ENCODE data around the gene ZNF587B.
"Not testable (repeated sequence)": the region's sequence is repeated elsewhere in the genome, so short reads cannot be mapped to it uniquely, and the experiment has no call there.

The ZNF587B gene

DNA sequence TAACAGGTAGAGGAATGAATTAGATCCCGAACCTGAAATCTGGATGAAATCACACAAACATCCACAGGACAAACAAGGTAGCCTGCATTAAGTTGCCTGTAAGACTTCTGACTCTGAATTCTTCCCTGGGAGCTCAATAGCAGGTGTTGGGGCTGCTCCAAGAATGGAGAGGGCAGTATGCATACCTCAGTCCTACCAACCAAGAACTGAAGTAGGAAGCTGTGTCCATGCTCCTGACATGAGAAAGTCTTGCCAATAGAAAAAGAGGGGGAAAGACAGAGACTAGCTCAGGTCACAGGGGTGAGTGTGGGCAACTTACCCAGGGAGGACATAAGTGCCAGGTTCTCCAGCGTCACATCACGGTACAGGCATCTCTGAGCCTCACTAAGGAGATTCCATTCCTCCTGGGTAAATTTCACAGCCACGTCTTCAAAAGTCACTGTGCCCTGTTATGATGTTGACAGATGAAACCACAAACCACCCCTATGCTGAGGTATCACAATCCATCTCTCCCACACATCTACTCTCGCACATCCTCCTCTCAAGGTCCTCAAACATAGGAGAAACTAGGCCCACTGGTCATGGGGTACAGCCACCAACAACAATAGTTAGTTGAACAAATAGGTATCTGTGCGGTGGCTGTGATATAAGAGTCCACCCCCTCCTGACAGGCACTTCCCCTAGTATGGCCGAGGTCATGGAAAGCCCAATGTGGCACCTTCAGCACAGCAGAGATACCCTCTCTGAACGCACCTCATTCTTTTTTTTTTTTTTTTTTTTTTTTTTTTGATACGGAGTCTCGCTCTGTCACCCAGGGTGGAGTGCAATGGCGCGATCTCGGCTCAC is 16.9 kb upstream of the ZNF587B start:
- H3K27me3 ChIP-seq (ENCODE audit: low read depth); H3K9me3 ChIP-seq; H3K4me1 ChIP-seq; DNase-seq (ENCODE audit: low spot score in 2 of 2); in situ Hi-C loops (cut with MboI; ENCODE audit: low sequenced_read_pairs): not testable (repeated sequence)
- Histone ChIP-seq H3K36me3 (replicated peaks) (peaks cover 18% of the 10 kb centered on the region), H3K4me3 (peak overlapping the region; percentile 83)

DNA sequence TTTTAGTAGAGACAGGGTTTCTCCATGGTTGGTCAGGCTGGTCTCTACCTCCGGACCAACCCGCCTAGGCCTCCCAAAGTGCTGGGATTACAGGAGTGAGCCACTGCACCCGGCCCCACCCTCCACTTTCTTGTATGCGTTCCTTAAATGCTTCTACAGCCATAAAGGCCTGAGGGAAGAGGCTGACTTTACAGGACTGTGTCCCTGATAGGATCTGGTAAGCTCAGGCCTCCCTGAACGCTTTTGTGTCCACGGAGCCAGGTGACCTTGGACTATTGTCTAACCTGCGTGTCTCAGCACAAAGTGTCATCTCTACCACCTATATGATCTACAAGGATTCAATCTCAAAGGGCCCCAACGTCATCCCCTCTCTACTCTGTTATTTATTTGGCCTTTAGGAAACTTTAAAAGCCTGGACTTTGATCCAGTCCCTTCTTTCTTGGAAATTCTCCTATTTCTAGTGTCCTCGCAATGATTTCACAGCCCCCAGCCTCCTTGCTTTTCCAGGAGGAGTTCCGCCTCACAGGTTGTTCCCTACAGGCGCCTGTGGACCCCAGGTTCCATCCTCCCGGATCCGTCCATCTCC is 16.1 kb upstream of the ZNF587B start:
- DNase-seq (ENCODE audit: low spot score in 2 of 2): peak; percentile 32 to 57
- Histone ChIP-seq H3K27me3 (ENCODE audit: low read depth) (no peaks in the 10 kb centered on the region), H3K4me1 (no peaks in the 10 kb centered on the region; the same call in 1 of the 2 replicates), H3K4me3 (peak overlapping the region; percentile 83), H3K36me3 (replicated peaks) (peaks cover 15% of the 10 kb centered on the region), H3K9me3 (no peaks in the 10 kb centered on the region)
- in situ Hi-C loops (cut with MboI; ENCODE audit: low sequenced_read_pairs): no loop called here

DNA sequence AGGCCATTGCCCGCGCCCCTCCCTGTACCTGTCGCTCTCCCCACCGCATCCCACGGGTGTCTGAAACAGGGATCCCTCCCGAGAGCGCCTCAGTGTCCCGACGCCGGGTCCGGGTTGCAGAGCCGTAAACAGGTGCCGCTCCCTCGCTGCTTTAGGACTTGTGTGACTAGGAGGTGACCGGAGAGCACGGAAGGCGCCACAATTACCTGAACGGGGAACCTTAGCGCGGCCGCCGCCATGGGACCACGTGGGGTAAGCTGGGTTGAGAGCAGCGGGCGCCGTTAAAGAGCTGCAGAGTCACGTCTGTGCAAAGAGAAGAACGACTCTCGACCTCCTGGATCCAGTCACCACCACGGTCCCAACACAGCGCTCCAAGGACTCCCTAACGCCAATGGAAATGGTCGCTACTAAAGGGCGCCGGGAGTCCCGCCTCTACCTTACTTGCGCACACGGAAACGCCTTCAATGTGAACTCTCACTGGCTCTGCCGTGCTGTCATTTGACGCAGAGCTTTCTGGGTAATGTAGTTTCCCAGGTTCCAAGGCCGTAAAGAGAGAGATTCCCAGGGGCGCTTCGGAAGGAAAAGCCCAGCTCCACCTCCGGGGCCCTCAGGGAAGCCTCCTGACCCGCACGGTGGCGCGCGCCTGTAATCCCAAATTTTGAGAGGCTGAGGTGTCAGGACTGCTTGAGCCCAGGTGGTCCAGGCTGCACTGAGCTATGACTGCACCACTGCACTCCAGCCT is 15.4 kb upstream of the ZNF587B start, which contains the start of gene ZNF552:
ZNF552 (minus strand) TSS at position 409 of the 742 bp plus-strand sequence; CDS start at position 239, 170 bp downstream.
- peak; percentile 89 to 94 for DNase-seq (ENCODE audit: low spot score in 2 of 2)
- Histone ChIP-seq H3K36me3 (replicated peaks) (peaks cover 9% of the 10 kb centered on the region), H3K4me3 (peak within 1 kb of the TSS; percentile 83), H3K9me3 (no peaks in the 10 kb centered on the region), H3K4me1 (no peaks in the 10 kb centered on the region; the same call in 1 of the 2 replicates), H3K27me3 (ENCODE audit: low read depth) (no peaks in the 10 kb centered on the region)
- in situ Hi-C loops (cut with MboI; ENCODE audit: low sequenced_read_pairs): no loop called here

DNA sequence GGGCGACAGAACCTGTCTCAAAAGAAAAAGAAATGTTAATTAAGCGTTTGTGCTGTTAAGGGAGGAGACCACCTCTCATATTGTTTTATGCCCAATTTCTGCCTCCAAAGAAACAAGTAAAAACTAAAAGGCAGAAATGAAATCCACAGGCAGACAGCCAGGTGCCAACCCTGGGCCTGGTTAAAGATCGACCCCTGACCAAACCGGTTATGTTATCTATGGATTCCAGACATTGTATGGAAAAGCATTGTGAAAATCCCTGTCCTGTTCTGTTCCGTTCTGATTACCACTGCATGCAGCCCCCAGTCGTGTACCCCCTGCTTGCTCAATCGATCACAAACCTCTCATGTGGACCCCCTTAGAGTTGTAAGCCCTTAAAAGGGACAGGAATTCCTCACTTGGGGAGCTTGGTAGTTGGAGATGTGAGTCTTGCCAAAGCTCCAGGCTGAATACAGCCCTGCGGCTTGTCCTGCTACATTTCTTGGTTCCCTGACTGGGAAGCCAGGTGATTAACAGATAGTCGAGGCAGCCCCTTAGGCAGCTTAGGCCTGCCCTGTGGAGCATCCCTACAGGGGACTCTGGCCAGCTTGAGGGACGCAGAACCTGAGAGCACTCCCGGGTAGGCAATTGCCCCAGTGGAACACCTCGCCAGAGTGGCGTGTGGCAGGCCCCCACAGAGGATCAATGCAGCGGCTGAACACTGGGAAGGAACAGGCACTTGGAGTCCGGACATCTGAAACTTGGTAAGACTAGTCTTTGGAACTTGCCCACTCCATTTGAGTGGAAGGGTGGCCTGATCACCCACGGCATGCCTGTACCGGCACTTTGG is 14.6 kb upstream of the ZNF587B start:
- no peaks in the 10 kb centered on the region for H3K9me3 ChIP-seq
- in situ Hi-C loops (cut with MboI; ENCODE audit: low sequenced_read_pairs): no loop called here
- peak overlapping the region; percentile 83 for H3K4me3 ChIP-seq
- H3K36me3 ChIP-seq (replicated peaks): peaks cover under 1% of the 10 kb centered on the region
- no peaks in the 10 kb centered on the region; the same call in none of the 2 replicates for H3K4me1 ChIP-seq
- H3K27me3 ChIP-seq (ENCODE audit: low read depth): no peaks in the 10 kb centered on the region
- DNase-seq (ENCODE audit: low spot score in 2 of 2): no peak

DNA sequence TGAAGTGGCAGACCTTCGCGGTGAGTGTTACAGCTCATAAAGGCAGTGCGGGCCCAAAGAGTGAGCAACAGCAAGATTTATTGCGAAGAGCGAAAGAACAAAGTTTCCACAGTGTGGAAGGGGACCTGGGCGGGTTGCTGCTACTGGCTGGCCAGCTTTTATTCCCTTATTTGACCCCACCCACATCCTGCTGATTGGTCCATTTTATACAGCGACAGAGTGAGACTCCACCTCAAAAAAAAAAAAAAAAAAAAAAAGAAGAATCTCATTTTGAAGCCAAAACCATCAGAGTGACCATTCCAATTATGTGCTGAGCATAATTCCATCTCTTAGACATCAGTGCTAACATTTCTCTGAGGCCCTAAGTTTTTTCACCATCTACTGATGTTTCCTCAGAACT is 13.4 kb upstream of the ZNF587B start:
- H3K36me3 ChIP-seq (replicated peaks): peaks cover 7% of the 10 kb centered on the region
- H3K4me3 ChIP-seq: no peak overlapping the region
- in situ Hi-C loops (cut with MboI; ENCODE audit: low sequenced_read_pairs): no loop called here
- H3K27me3 ChIP-seq (ENCODE audit: low read depth): no peaks in the 10 kb centered on the region
- peaks cover 5% of the 10 kb centered on the region for H3K4me1 ChIP-seq
- no peaks in the 10 kb centered on the region for H3K9me3 ChIP-seq
- DNase-seq (ENCODE audit: low spot score in 2 of 2): no peak

DNA sequence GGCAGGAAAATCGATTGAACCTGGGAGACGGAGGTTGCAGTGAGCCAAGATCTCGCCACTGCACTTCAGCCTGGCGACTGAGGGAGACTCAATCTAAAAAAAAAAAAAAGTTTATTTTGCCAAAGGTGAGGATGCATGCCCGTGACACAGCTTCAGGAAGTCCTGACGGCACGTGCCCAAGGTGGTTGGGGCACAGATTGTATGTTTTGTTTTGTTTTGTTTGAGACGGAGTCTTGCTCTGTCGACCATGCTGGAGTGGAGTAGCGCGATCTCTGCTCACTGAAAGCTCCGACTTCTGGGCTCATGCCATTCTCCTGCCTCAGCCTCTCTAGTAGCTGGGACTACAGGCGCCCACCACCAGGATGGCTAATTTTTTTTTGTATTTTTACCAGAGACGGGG is 12.1 kb upstream of the ZNF587B start:
- H3K4me3 ChIP-seq: no peak overlapping the region
- no peak for DNase-seq (ENCODE audit: low spot score in 2 of 2)
- no peaks in the 10 kb centered on the region for H3K9me3 ChIP-seq
- in situ Hi-C loops (cut with MboI; ENCODE audit: low sequenced_read_pairs): no loop called here
- H3K36me3 ChIP-seq (replicated peaks): peaks cover 18% of the 10 kb centered on the region
- peaks cover 5% of the 10 kb centered on the region for H3K4me1 ChIP-seq
- H3K27me3 ChIP-seq (ENCODE audit: low read depth): no peaks in the 10 kb centered on the region

DNA sequence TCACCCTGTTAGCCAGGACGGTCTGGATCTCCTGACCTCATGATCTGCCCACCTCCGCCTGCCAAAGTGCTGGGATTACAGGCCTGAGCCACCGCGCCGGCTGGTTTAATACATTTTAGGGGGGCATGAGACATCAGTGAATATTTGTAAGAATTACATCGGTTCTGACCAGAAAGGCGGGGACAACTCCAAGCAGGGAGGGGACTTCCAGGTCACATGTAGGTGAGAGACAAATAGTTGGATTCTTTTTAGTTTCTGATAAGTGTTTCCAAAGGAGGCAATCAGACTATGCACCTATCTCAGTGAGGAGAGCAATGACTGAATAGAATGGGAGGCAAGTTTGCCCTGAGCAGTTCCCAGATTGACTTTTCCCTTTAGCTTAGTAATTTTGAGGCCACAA is 11.7 kb upstream of the ZNF587B start:
- in situ Hi-C loops (cut with MboI; ENCODE audit: low sequenced_read_pairs): no loop called here
- no peaks in the 10 kb centered on the region for H3K9me3 ChIP-seq

DNA sequence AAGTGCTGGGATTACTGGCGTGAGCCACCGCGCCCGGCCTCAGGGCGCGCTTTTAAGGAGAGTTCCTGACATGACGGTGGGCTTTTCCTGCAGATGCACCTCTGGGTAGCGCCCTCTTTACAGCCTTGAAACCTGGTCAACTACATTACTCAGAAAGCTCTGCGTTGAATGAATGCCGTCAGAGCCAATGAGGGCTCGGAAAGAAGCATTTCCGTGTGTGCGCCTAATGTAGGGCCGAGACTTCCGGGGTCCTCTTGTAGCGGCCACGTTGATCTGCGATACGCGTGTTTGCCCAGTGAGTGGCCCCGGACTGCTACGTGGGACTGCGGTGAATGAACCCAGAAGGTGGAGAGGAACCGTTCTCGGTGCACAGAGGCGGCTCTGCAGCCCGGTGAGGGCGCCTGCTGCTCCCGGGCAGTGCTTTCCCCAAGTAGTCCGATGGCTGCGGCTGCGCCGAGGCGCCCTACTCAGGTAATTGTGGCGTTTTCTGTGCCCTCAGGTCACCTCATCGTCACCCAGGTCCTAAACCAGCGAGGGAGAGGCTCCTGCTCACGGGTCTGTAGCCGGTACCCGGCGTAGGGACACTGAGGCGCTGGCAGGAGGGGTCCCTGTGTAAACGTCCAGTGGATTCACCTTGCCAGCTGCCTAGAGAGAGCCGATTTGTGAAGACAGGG is 10.5 kb upstream of the ZNF587B start:
- Histone ChIP-seq H3K4me3 (peak overlapping the region; percentile 97), H3K9me3 (no peaks in the 10 kb centered on the region), H3K4me1 (peaks cover 5% of the 10 kb centered on the region), H3K36me3 (replicated peaks) (peaks cover 26% of the 10 kb centered on the region), H3K27me3 (ENCODE audit: low read depth) (no peaks in the 10 kb centered on the region)
- in situ Hi-C loops (cut with MboI; ENCODE audit: low sequenced_read_pairs): no loop called here
- peak; percentile 88 to 91 for DNase-seq (ENCODE audit: low spot score in 2 of 2)

More for the DNA sequence above, 11.7 kb upstream of the ZNF587B start:
- Histone ChIP-seq H3K36me3 (replicated peaks) (peaks cover 20% of the 10 kb centered on the region), H3K27me3 (ENCODE audit: low read depth) (no peaks in the 10 kb centered on the region), H3K4me3 (no peak overlapping the region), H3K4me1 (peaks cover 5% of the 10 kb centered on the region)
- DNase-seq (ENCODE audit: low spot score in 2 of 2): no peak

DNA sequence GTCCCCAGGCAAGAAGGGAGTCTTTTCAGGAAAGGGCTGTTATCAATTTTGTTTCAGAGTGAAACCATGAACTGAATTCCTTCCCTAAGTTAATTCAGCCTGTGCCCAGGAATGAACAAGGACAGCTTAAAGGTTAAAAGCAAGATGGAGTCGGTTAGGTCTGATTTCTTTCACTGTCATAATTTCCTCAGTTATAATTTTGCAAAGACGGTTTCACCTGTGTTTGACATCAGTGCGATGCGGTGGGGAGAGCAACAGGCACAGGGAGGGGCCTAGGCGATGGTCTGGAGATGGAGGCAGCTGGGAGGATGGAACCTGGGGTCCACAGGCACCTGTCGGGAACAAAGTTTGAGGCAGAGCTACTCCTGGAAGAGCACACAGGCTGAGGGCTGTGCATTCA is 9.5 kb upstream of the ZNF587B start:
- Histone ChIP-seq H3K4me3 (peak overlapping the region; percentile 97), H3K9me3 (no peaks in the 10 kb centered on the region), H3K4me1 (peaks cover 5% of the 10 kb centered on the region; the same call in 1 of the 2 replicates), H3K36me3 (replicated peaks) (peaks cover 26% of the 10 kb centered on the region), H3K27me3 (ENCODE audit: low read depth) (no peaks in the 10 kb centered on the region)
- no peak for DNase-seq (ENCODE audit: low spot score in 2 of 2)
- in situ Hi-C loops (cut with MboI; ENCODE audit: low sequenced_read_pairs): no loop called here

DNA sequence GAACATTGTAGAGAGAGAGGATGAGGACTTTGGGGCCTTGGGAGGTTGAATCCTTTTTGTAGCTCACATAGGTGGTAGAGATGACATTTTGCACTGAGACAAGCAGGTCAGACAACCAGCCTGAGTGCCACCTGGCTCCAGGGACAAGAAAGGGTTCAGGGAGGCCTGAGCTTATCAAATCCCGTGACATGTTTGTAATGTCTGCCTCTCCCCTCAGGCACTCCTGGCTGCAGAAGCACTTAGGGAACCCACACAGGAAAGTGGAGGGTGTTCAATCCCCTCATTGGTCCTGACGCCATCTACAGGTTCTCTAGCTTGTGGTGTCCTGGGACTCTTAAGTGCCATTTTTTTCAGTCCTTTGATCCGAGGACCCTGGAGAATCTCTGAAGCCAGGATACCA is 9.0 kb upstream of the ZNF587B start:
- H3K27me3 ChIP-seq (ENCODE audit: low read depth); DNase-seq (ENCODE audit: low spot score in 2 of 2); H3K4me1 ChIP-seq; in situ Hi-C loops (cut with MboI; ENCODE audit: low sequenced_read_pairs); H3K9me3 ChIP-seq: not testable (repeated sequence)
- peak overlapping the region; percentile 97; the same call in 1 of the 2 replicates for H3K4me3 ChIP-seq
- H3K36me3 ChIP-seq (replicated peaks): peaks cover 30% of the 10 kb centered on the region

DNA sequence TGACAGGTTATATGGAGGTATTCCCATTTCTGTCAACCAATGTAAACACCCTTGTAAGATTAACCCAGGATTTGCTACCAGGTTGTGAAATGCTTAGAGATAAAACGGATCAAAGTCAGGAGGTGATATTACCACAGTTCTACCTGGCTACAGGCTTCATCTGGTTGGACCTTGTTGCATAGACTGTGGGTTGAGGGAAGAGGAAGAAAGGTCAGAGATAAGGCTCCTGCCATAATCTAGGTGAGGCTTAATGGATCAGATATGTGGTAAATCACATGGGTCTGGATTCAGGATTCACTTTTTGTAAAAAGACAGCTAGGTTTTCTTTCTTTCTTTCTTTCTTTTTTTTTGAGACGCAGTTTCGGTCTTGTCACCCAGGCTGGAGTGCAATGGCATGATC is 8.6 kb upstream of the ZNF587B start:
- DNase-seq (ENCODE audit: low spot score in 2 of 2); H3K4me3 ChIP-seq; in situ Hi-C loops (cut with MboI; ENCODE audit: low sequenced_read_pairs); H3K27me3 ChIP-seq (ENCODE audit: low read depth); H3K9me3 ChIP-seq; H3K4me1 ChIP-seq: not testable (repeated sequence)
- H3K36me3 ChIP-seq (replicated peaks): peaks cover 30% of the 10 kb centered on the region

DNA sequence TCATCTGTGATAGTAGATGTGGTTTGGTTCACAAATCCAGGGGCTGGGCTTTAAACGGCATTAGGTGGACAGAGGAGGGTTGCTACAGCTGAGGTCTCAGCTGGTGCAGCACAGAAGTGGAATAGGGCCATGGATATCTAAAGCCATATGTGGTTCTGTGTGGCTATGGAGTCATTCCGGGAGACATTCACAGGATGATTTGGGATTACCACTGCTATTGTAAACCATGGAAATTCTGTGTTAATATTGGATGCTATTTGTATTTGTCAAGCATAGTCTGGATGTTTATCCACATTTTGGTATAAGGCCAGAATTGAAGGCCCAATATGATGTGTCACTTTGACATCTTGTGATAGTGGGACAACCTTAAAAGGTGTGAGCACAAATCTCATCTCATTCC is 6.9 kb upstream of the ZNF587B start:
- H3K27me3 ChIP-seq (ENCODE audit: low read depth); H3K9me3 ChIP-seq; in situ Hi-C loops (cut with MboI; ENCODE audit: low sequenced_read_pairs); DNase-seq (ENCODE audit: low spot score in 2 of 2); H3K4me3 ChIP-seq; H3K4me1 ChIP-seq: not testable (repeated sequence)
- H3K36me3 ChIP-seq (replicated peaks): peaks cover 34% of the 10 kb centered on the region

DNA sequence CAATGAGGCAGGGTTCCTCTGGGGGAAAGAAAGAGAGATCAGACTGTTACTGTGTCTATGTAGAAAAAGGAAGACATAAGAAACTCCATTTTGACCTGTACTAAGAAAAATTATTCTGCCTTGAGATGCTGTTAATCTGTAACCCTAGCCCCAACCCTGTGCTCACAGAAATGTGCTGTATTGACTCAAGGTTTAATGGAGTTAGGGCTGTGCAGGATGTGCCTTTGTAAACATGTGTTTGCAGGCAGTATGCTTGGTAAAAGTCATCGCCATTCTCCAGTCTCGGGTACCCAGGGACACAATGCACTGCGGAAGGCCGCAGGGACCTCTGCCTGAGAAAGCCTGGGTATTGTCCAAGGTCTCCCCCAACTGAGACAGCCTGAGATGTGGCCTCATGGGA is 6.5 kb upstream of the ZNF587B start:
- DNase-seq (ENCODE audit: low spot score in 2 of 2); H3K4me3 ChIP-seq; H3K9me3 ChIP-seq; H3K4me1 ChIP-seq; in situ Hi-C loops (cut with MboI; ENCODE audit: low sequenced_read_pairs); H3K27me3 ChIP-seq (ENCODE audit: low read depth): not testable (repeated sequence)
- H3K36me3 ChIP-seq (replicated peaks): peaks cover 37% of the 10 kb centered on the region

Data from HAP-1 (cell line).